Measurements from ENCODE around the gene MED4. TPM values are rescaled to one million over a fixed set of nuclear protein-coding genes. Genes with fewer than 3 reads are reported as not detected.

The MED4 gene
- total RNA-seq, 1 experiment from 2014 or later = 50.6 TPM

- peaks cover 88 to 98% (median 97%) of the 10 kb centered on the region in 3 experiments for H3K36me3 Mint-ChIP-seq (ENCODE audit: insufficient read depth in 1 of 3, low read depth in 3 of 3)
- H3K4me1 Mint-ChIP-seq = no peaks in the 10 kb centered on the region
- peaks cover 60% of the 10 kb centered on the region for H3K9me3 ChIP-seq (ENCODE audit: control insufficient read depth, low read depth, low read length)
These were observed 22.1 kb downstream of the MED4 start for GRCh38 chr13:48072787-48073186.

More at GRCh38 chr13:48072787-48073186, 22.1 kb downstream of the MED4 start:
- Mint-ChIP-seq H3K9me3 (peaks cover 55 to 61% of the 10 kb centered on the region in 2 experiments), H3K27me3 (ENCODE audit: low read depth) (no peaks in the 10 kb centered on the region), H3K4me3 (no peak overlapping the region), H3K27ac (no peak overlapping the region)
- no peak overlapping the region for H2BK5ac ChIP-seq (ENCODE audit: insufficient read length, low read length)
- H3K23ac ChIP-seq (ENCODE audit: insufficient read length, low read depth, low read length) = no peak overlapping the region
- no peak overlapping the region for H3K4me2 ChIP-seq (ENCODE audit: insufficient read depth, insufficient read length, low read length)
- H2BK20ac ChIP-seq (ENCODE audit: low read depth, low read length, poor library complexity, severe bottlenecking) = no peak overlapping the region
- H3K14ac ChIP-seq (ENCODE audit: insufficient read depth, low read length) = no peak overlapping the region
- no peak overlapping the region for H3K9ac ChIP-seq (ENCODE audit: extremely low read depth, insufficient read length, low read length)
- no peak overlapping the region for H3K18ac ChIP-seq (ENCODE audit: insufficient read length, low read depth, low read length)
- H3K27me3 ChIP-seq (ENCODE audit: insufficient read depth, low read length) = no peaks in the 10 kb centered on the region
- no peak overlapping the region for H2AFZ ChIP-seq (ENCODE audit: low read length)
- H3K79me2 ChIP-seq (ENCODE audit: insufficient read depth, low read length) = no peaks in the 10 kb centered on the region
- H2BK12ac ChIP-seq (ENCODE audit: insufficient read length, low read depth, low read length) = no peak overlapping the region
- no peak overlapping the region for H4K8ac ChIP-seq (replicated peaks; ENCODE audit: insufficient read length, low read depth, low read length)
- no peak overlapping the region for H2BK15ac ChIP-seq (ENCODE audit: low read depth, low read length)
- no peaks in the 10 kb centered on the region for H3K4me1 ChIP-seq (ENCODE audit: insufficient read depth, low read length)
- no peaks in the 10 kb centered on the region for H4K20me1 ChIP-seq (ENCODE audit: control insufficient read depth, insufficient read depth, insufficient read length)
- DNase-seq = no peak
- no peak for TF ChIP-seq CTCF (conservative IDR thresholded peaks at IDR 0.05)
- no peak overlapping the region for H3K56ac ChIP-seq (ENCODE audit: insufficient read length, low read depth, low read length)
- WGBS (ENCODE audit: extremely low coverage, insufficient read length, low lambda C conversion rate) = no CpG with 5 or more reads among the region's 2 CpGs
- H4K91ac ChIP-seq (ENCODE audit: insufficient read length, low read depth, low read length) = no peak overlapping the region
- H2BK120ac ChIP-seq (ENCODE audit: low read depth, low read length, poor library complexity, severe bottlenecking) = no peak overlapping the region
- no peak overlapping the region for H3T11ph ChIP-seq (ENCODE audit: low read length)
- no peaks in the 10 kb centered on the region for H3K79me1 ChIP-seq (ENCODE audit: insufficient read depth, low read depth, low read length, poor library complexity, severe bottlenecking)
- no peaks in the 10 kb centered on the region for H3K23me2 ChIP-seq (ENCODE audit: insufficient read length, low read depth, low read length, poor library complexity, severe bottlenecking)
- no peak overlapping the region for H3K4ac ChIP-seq (ENCODE audit: low read depth, low read length)
- no peak overlapping the region for H2AK5ac ChIP-seq (ENCODE audit: insufficient read length, low read length)
- H4K5ac ChIP-seq (ENCODE audit: insufficient read length, low read depth, low read length) = no peak overlapping the region
- H3K27ac ChIP-seq (ENCODE audit: insufficient read length, low read depth, low read length) = no peak overlapping the region
